ENCODE data around the gene POLR3F.

- TF ChIP-seq, protein P1, sequence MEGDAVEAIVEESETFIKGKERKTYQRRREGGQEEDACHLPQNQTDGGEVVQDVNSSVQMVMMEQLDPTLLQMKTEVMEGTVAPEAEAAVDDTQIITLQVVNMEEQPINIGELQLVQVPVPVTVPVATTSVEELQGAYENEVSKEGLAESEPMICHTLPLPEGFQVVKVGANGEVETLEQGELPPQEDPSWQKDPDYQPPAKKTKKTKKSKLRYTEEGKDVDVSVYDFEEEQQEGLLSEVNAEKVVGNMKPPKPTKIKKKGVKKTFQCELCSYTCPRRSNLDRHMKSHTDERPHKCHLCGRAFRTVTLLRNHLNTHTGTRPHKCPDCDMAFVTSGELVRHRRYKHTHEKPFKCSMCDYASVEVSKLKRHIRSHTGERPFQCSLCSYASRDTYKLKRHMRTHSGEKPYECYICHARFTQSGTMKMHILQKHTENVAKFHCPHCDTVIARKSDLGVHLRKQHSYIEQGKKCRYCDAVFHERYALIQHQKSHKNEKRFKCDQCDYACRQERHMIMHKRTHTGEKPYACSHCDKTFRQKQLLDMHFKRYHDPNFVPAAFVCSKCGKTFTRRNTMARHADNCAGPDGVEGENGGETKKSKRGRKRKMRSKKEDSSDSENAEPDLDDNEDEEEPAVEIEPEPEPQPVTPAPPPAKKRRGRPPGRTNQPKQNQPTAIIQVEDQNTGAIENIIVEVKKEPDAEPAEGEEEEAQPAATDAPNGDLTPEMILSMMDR (IDR thresholded peaks at IDR 0.05) = no peak
- TF ChIP-seq ZFX (IDR thresholded peaks at IDR 0.05; ENCODE audit: borderline replicate concordance) = no peak
Measured at GRCh38 chr20:18496740-18497592, 29.8 kb downstream of the POLR3F start, which contains the start of gene RBBP9.
